T-helper 1 cell treated with Interleukin-12 subunit alpha and Interleukin-12 subunit beta and Interleukin-4 antibody, amounts not matched to agents 30 μg/mL and 1 μg/mL, for 36 hours (primary cell): ENCODE results near the gene TMIGD2.
"Not testable (repeated sequence)": the region's sequence is repeated elsewhere in the genome, so short reads cannot be mapped to it uniquely, and the experiment has no call there.

ENCODE experiments used
- H3K27ac Mint-ChIP-seq: one replicate; pipeline ENCODE4 v1.8.0; 2021; ENCODE audit warnings: mild to moderate bottlenecking, mixed read lengths
- H3K27me3 Mint-ChIP-seq: one replicate; pipeline ENCODE4 v1.8.0; 2021; ENCODE audit warnings: low read depth, mixed read lengths
- H3K36me3 Mint-ChIP-seq: one replicate; pipeline ENCODE4 v1.8.0; 2021; ENCODE audit warnings: low read depth, mixed read lengths
- H3K4me1 Mint-ChIP-seq: one replicate; pipeline ENCODE4 v1.8.0; 2021; ENCODE audit warnings: low read depth, mixed read lengths
- H3K4me3 Mint-ChIP-seq: one replicate; pipeline ENCODE4 v1.8.0; 2021; ENCODE audit warnings: mild to moderate bottlenecking, moderate library complexity, mixed read lengths
- H3K9me3 Mint-ChIP-seq: one replicate; pipeline ENCODE4 v1.8.0; 2021; ENCODE audit warnings: mixed read lengths

TMIGD2 gene, protein sequence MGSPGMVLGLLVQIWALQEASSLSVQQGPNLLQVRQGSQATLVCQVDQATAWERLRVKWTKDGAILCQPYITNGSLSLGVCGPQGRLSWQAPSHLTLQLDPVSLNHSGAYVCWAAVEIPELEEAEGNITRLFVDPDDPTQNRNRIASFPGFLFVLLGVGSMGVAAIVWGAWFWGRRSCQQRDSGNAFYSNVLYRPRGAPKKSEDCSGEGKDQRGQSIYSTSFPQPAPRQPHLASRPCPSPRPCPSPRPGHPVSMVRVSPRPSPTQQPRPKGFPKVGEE

DNA sequence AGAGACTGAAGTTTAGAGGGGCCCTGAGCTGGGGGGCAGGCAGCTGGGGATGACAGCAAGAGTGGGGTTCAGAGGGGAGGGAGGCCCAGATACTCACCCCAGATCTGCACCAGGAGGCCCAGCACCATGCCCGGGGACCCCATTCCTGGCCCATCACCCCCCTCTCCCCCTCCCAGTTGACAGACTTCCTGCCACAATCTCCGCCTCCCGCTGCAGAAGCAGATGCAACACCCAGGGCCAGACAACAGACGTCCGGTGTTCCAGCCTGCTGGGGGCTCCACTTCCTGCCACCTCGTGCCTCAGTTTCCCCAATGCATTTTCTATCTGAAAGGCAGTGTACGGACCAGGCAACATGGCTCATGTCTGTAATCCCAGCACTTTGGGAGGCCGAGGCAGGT, at the start of gene TMIGD2:
Gene TMIGD2, minus strand, starts transcription at position 147 of the 398 bp plus-strand sequence. Its CDS starts 4 bp downstream, at position 143.
- peaks cover 27% of the 10 kb centered on the region for H3K4me1 Mint-ChIP-seq
- H3K4me3 Mint-ChIP-seq = peak within 1 kb of the TSS; percentile 88
- peak within 1 kb of the TSS; percentile 85 for H3K27ac Mint-ChIP-seq
- no peaks in the 10 kb centered on the region for H3K27me3 Mint-ChIP-seq
- H3K9me3 Mint-ChIP-seq = no peaks in the 10 kb centered on the region
- H3K36me3 Mint-ChIP-seq = peaks cover 11% of the 10 kb centered on the region

DNA sequence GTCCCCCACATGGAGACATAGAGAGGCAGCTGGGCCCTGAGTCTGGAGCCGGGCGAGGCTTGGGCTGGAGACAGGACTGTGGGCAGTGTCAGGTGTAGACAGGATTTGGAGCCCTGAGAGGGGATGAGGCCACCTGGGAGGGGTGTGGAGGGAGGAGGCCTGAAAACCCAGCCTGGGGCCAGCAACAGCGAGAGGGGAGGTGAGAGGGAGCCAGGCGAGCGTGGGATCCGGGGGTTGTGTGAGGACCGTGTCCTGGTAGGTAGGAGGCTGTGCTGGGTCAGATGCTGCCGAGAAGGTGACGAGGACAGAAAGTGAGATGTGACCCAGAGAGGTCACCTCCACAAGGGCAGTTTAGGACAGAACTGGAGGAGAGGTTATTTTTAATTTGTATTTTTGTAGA, 48.5 kb upstream of the TMIGD2 start:
- no peaks in the 10 kb centered on the region for H3K9me3 Mint-ChIP-seq
- H3K36me3 Mint-ChIP-seq = peaks cover 8% of the 10 kb centered on the region
- H3K4me1 Mint-ChIP-seq = peaks cover 3% of the 10 kb centered on the region
- H3K27ac Mint-ChIP-seq = no peak overlapping the region
- H3K27me3 Mint-ChIP-seq = no peaks in the 10 kb centered on the region
- H3K4me3 Mint-ChIP-seq = no peak overlapping the region

DNA sequence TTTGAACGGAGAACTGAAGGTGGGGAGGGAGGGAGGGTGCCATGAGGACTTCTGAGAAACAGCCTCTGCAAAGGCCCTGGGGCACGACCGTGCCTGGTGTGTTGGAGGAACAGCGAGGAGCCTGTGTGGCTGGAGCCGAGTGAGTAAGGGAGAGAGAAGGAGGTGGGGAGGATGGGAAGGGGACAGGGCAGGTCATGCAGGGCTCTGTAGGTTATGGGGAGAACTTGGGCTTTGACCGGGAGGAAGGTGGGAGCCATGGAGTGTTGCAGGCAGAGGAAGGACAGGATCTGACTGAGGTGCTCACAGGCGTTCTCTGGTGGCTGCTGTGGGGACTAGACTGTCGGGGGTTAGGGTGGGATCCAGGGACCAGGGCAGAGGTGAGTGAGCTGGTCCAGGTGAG, 47.9 kb upstream of the TMIGD2 start:
- Mint-ChIP-seq H3K36me3 (peaks cover 8% of the 10 kb centered on the region), H3K27ac (no peak overlapping the region), H3K27me3 (no peaks in the 10 kb centered on the region), H3K4me1 (peaks cover 3% of the 10 kb centered on the region), H3K4me3 (no peak overlapping the region), H3K9me3 (no peaks in the 10 kb centered on the region)

DNA sequence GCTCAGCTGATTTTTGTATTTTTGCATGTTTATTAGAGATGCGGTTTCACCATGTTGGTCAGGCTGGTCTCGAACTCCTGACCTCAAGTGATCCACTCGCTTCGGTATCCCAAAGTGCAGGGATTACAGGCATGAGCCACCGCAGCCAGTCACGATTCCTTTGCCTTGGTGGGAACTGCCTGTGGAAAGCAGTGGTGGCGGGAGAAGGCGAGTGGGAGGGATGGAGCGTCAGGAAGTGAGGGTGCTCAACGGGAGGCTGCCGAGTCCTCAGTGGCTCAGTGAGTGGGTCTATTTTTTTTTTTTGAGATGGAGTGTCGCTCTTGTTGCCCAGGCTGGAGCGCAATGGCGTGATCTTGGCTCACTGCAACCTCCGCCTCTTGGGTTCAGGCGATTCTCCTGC, 47.0 kb upstream of the TMIGD2 start:
- H3K27ac Mint-ChIP-seq, H3K4me3 Mint-ChIP-seq, H3K27me3 Mint-ChIP-seq, H3K4me1 Mint-ChIP-seq, H3K9me3 Mint-ChIP-seq, H3K36me3 Mint-ChIP-seq: not testable (repeated sequence)

- Mint-ChIP-seq H3K4me3 (no peak overlapping the region), H3K36me3 (peaks cover 8% of the 10 kb centered on the region), H3K4me1 (peaks cover 1% of the 10 kb centered on the region), H3K9me3 (no peaks in the 10 kb centered on the region), H3K27ac (no peak overlapping the region), H3K27me3 (no peaks in the 10 kb centered on the region)
Observed at GRCh38 chr19:4347521-4347920, 45.3 kb upstream of the TMIGD2 start.

GRCh38 chr19:4346020-4346383, 43.8 kb upstream of the TMIGD2 start:
- Mint-ChIP-seq H3K4me3 (peak overlapping the region; percentile 28), H3K4me1 (peaks cover 4% of the 10 kb centered on the region), H3K9me3 (no peaks in the 10 kb centered on the region), H3K36me3 (peaks cover 8% of the 10 kb centered on the region), H3K27ac (no peak overlapping the region), H3K27me3 (no peaks in the 10 kb centered on the region)

GRCh38 chr19:4345342-4346019, 43.3 kb upstream of the TMIGD2 start:
- no peaks in the 10 kb centered on the region for H3K27me3 Mint-ChIP-seq
- H3K9me3 Mint-ChIP-seq = no peaks in the 10 kb centered on the region
- H3K4me3 Mint-ChIP-seq = peak overlapping the region; percentile 21
- H3K27ac Mint-ChIP-seq = no peak overlapping the region
- peaks cover 4% of the 10 kb centered on the region for H3K4me1 Mint-ChIP-seq
- H3K36me3 Mint-ChIP-seq = peaks cover 8% of the 10 kb centered on the region

DNA sequence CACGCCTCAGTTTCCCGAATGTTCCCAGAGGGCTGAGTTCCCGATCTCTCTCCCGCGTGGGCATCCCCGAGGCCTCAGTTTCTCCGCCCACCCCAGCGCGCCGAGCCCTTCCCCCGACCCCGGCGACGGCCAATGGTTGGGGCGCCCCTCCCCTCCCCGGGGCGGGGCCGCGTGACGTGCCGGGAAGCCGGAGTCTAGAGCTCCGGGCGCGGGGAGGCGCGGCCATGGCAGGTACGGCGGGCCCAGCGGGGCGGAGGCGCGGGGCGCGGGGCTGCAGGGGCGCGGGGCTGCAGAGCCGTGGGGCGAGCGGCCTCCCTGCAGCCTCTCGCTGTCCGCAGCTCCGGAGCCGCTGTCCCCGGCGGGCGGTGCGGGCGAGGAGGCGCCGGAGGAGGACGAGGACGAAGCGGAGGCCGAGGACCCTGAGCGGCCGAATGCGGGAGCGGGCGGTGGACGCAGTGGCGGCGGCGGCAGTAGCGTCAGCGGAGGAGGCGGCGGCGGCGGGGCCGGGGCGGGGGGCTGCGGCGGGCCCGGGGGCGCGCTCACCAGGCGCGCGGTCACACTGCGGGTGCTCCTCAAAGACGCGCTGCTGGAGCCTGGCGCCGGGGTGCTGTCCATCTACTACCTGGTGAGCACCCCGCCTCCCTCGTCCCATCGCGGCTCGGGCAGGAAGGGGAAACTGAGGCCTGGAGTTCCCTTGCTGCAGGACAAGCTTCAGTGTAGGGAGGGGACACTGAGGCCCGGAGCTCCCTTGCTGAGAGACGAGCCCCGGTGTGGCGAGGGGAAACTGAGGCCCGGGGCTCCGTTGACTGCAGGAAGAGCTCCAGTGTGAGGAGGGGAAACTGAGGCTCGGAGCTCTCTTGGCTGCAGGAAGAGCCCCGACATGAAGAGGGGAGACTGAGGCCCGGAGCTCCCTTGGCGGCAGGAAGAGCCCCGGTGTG, 41.5 kb upstream of the TMIGD2 start, which contains the start of gene MPND:
Gene MPND, plus strand, starts transcription at position 193 of the 938 bp plus-strand sequence. Its CDS starts 32 bp downstream, at position 225.
- no peaks in the 10 kb centered on the region for H3K27me3 Mint-ChIP-seq
- peak within 1 kb of the TSS; percentile 90 for H3K4me3 Mint-ChIP-seq
- H3K36me3 Mint-ChIP-seq = peaks cover 5% of the 10 kb centered on the region
- H3K27ac Mint-ChIP-seq = peak within 1 kb of the TSS; percentile 88
- H3K9me3 Mint-ChIP-seq = no peaks in the 10 kb centered on the region
- peaks cover 12% of the 10 kb centered on the region for H3K4me1 Mint-ChIP-seq

- Mint-ChIP-seq H3K9me3 (no peaks in the 10 kb centered on the region), H3K27ac (peak overlapping the region; percentile 88), H3K27me3 (no peaks in the 10 kb centered on the region), H3K4me1 (peaks cover 19% of the 10 kb centered on the region), H3K36me3 (peaks cover 5% of the 10 kb centered on the region), H3K4me3 (peak overlapping the region; percentile 90)
Observed at GRCh38 chr19:4342615-4343369, 40.6 kb upstream of the TMIGD2 start.

- peaks cover 20% of the 10 kb centered on the region for H3K4me1 Mint-ChIP-seq
- H3K27ac Mint-ChIP-seq = peak overlapping the region; percentile 88
- H3K36me3 Mint-ChIP-seq = peaks cover 5% of the 10 kb centered on the region
- H3K4me3 Mint-ChIP-seq = peak overlapping the region; percentile 90
- H3K9me3 Mint-ChIP-seq = no peaks in the 10 kb centered on the region
- no peaks in the 10 kb centered on the region for H3K27me3 Mint-ChIP-seq
Observed at GRCh38 chr19:4342314-4342614, 40.1 kb upstream of the TMIGD2 start.

GRCh38 chr19:4338441-4339355, 36.5 kb upstream of the TMIGD2 start, which contains the start of gene STAP2:
Gene STAP2 (minus strand): TSS chr19:4338827. CDS start chr19:4338753, 74 bp downstream.
- H3K4me3 Mint-ChIP-seq = peak within 1 kb of the TSS; percentile 88
- peaks cover 14% of the 10 kb centered on the region for H3K9me3 Mint-ChIP-seq
- no peaks in the 10 kb centered on the region for H3K27me3 Mint-ChIP-seq
- H3K36me3 Mint-ChIP-seq = peaks cover 9% of the 10 kb centered on the region
- H3K27ac Mint-ChIP-seq = peak within 1 kb of the TSS; percentile 92
- H3K4me1 Mint-ChIP-seq = peaks cover 19% of the 10 kb centered on the region

DNA sequence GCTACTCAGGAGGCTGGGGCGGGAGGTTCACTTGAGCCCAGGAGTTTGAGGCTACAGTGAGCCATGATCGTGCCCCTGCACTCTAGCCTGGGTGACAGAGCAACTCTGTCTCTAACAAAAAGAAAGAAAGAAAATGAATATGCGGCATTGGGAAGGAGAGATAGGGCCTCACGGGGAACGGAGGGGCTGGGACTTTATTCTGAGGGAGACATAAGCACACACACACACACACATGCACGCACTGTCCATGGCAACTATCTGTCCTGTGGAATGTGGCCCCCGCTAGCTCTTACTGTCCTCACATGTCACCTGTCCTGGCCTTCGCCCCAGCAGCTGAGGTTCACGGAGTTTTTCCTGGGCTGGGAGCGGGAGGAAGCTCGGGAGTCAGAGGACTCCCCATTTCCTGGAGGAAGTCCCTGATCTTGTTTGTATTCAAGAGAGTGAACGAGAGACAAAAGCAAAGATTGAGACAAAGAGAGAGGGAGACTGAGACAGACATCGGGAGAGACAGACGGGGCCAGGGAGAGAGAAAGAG, 35.8 kb upstream of the TMIGD2 start:
- Mint-ChIP-seq H3K27me3 (no peaks in the 10 kb centered on the region), H3K36me3 (peaks cover 9% of the 10 kb centered on the region), H3K4me3 (peak overlapping the region; percentile 88), H3K27ac (peak overlapping the region; percentile 92), H3K9me3 (peaks cover 14% of the 10 kb centered on the region), H3K4me1 (peaks cover 19% of the 10 kb centered on the region)

DNA sequence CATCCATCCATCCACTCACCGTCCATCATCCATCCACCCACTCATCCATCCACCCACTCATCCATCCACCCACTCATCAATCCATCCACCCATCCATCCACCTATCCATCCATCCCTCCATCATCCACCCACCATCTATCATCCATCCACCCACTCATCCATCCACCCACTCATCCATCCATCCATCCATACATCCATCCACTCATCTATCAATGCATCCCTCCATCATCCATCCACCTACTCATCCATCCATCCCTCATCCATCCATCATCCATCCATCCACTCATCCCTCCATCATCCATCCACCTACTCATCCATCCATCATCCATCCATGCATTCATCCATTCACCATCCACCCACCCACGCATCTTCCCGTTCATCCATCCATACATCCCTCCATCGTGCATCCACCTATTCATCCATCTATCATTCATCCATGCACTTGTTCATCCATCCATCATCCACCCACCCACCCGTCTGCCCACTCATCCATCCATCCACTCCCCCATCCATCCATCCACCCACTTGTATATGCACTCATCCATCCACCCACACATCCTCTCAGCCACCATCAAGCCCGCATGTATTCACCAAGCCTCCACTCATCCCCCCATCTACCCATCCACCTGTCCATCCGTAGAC, 32.9 kb upstream of the TMIGD2 start:
- Mint-ChIP-seq H3K9me3 (peaks cover 14% of the 10 kb centered on the region), H3K27ac (no peak overlapping the region), H3K4me1 (peaks cover 16% of the 10 kb centered on the region), H3K27me3 (no peaks in the 10 kb centered on the region), H3K4me3 (no peak overlapping the region), H3K36me3 (peaks cover 9% of the 10 kb centered on the region)
